IPS DF 6.9 (cell line): ENCODE data around the gene BCAS3.

Experiments
- DNase-seq: peaks from one replicate; pipeline ENCODE4 v3.0.0-alpha.2; 2013; ENCODE audit warnings: low read depth, low spot score
- H3K27ac ChIP-seq: one replicate; pipeline ENCODE4 v1.5.1; 2013; ENCODE audit warnings: low read length, control low read depth
- H3K27me3 ChIP-seq: 2 replicates; pipeline ENCODE4 v1.6.1; 2013; ENCODE audit warnings: mild to moderate bottlenecking, low read length; ENCODE audit not compliant: control insufficient read depth, insufficient read depth
- H3K36me3 ChIP-seq: 2 replicates; pipeline ENCODE4 v1.6.1; 2013; ENCODE audit warnings: low read length; ENCODE audit not compliant: control insufficient read depth, insufficient read depth
- H3K4me1 ChIP-seq: 2 replicates; pipeline ENCODE4 v1.6.1; 2013; ENCODE audit warnings: low read length; ENCODE audit not compliant: control insufficient read depth, insufficient read depth
- H3K4me3 ChIP-seq: 2 replicates; pipeline ENCODE4 v1.5.1; 2013; ENCODE audit warnings: mild to moderate bottlenecking, low read length
- H3K9me3 ChIP-seq: 2 replicates; pipeline ENCODE4 v1.6.1; 2013; ENCODE audit warnings: low read length, inconsistent platforms; ENCODE audit not compliant: control insufficient read depth, insufficient read depth
- WGBS: extraction: QIAGEN DNeasy Blood & Tissue Kit; methylation state at CpG from one replicate; pipeline ENCODE4 v1.1.7; 2013; ENCODE audit warnings: mixed read lengths, missing lambda C conversion rate; ENCODE audit not compliant: insufficient read length, insufficient coverage; 5-methylcytosine and 5-hydroxymethylcytosine counted together

The BCAS3 gene

DNA sequence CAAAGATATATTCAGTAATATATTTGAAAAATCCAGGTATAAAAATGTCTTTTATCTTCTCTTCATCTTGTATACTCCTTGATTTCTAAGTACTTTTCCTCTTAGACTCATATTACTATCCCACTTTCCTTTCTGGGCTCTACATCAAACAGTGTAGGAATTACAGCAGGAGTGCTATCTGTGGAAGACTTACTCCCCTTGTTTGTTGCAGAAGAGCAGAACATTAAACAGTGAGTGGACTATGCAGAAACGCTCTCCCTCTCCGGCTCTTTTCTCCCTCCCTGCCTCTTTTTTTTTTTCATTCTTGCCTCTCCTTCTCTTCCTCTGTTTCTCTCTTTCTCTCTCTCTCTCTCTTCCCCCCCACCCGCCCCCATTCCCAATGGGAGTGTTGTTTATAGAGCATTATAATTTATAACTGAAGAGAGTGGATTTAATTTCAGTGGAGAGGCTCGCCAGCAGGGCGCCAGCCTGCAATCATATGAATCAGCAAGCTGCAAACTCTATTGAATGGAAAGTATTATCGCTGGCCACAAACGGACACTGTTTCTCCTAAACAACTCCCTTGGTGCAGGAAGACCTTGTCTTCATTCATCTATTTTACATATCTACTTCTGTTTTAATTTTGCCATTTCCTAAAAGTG is 479.7 kb downstream of the BCAS3 start:
- Histone ChIP-seq H3K27ac (no peak overlapping the region), H3K4me3 (no peak overlapping the region)
- DNase-seq: no peak

DNA sequence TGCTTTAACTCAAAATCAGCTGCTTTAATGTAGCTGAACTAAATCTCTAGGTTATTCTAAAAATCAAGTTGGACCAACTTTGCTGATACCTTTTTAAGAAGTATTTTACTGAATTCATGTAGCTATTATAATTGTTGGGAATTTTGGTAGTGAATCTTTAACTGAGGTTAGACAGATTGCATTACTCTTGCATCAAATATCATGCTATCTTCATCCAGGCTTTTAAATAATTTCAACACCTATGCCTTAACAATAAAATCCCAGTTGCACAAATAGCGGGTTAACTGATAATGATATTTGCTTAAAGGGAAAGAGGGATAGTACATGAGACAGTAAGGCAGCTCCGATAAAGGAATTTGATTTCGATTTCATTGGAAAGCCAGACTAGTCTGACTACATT is 480.7 kb downstream of the BCAS3 start:
- no CpG with 5 or more reads among the region's 3 CpGs for WGBS
- Histone ChIP-seq H3K36me3 (no peaks in the 10 kb centered on the region), H3K9me3 (no peaks in the 10 kb centered on the region), H3K27ac (no peak overlapping the region), H3K4me1 (peaks cover 1% of the 10 kb centered on the region; the same call in 1 of the 2 replicates), H3K27me3 (no peaks in the 10 kb centered on the region), H3K4me3 (no peak overlapping the region)
- DNase-seq: no peak

More for the DNA sequence above, 479.7 kb downstream of the BCAS3 start:
- peaks cover 1% of the 10 kb centered on the region; the same call in 1 of the 2 replicates for H3K4me1 ChIP-seq
- no CpG with 5 or more reads among the region's 7 CpGs for WGBS
- no peaks in the 10 kb centered on the region for H3K36me3 ChIP-seq
- H3K27me3 ChIP-seq: no peaks in the 10 kb centered on the region
- no peaks in the 10 kb centered on the region for H3K9me3 ChIP-seq

DNA sequence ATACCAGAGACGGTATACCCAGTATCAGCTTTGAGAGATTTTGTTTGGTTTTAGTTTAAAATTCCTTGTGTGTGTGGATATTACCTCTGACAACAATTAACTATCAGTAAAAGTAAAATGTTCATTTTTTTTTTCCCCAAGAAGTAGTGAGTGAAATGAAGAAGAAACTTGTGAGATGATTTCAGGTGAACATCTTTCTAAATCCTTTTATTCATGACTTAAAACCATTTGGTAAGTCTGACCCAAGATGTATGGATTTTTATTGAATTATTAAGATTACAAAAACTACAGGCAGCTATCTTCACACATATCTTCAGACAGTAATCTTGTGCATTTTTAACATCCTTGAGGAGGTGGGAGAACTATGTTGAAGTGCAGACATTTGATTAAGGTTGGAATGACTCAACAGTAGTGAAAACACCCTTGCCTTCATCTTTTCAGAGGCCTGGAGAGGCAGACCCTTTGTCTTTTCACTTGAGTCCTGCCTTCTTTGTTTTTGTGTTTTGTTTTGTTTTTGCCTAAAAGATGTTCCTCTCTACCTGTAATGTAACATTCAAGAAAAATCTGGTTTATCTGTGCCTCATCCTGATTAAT is 481.7 kb downstream of the BCAS3 start:
- Histone ChIP-seq H3K9me3 (no peaks in the 10 kb centered on the region; the same call in 1 of the 2 replicates), H3K27me3 (no peaks in the 10 kb centered on the region), H3K27ac (no peak overlapping the region), H3K4me3 (no peak overlapping the region), H3K36me3 (no peaks in the 10 kb centered on the region), H3K4me1 (peaks cover 1% of the 10 kb centered on the region; the same call in 1 of the 2 replicates)
- WGBS: no CpG with 5 or more reads among the region's 1 CpG
- DNase-seq: no peak

DNA sequence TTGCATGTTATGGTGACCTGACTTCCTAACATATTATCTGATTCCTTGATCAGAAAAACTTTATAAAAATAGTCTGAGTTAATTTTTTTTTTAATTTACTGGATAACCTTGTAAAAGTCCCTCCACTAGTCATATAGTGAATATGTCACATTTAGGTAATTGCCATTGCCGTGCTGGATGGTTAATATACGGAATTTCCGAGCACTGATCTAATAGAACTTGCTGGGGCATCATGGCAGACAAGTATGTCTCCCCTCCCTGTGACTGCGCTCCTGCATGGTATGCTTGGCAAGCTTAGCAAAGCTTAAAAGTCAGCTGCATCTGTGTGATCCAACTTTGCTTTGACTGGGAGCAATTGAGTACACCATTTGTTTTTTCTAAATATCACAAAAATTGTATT is 482.6 kb downstream of the BCAS3 start:
- H3K36me3 ChIP-seq: no peaks in the 10 kb centered on the region
- H3K4me3 ChIP-seq: no peak overlapping the region
- no CpG with 5 or more reads among the region's 4 CpGs for WGBS
- no peaks in the 10 kb centered on the region; the same call in 1 of the 2 replicates for H3K9me3 ChIP-seq
- peaks cover 1% of the 10 kb centered on the region; the same call in 1 of the 2 replicates for H3K4me1 ChIP-seq
- no peak for DNase-seq
- H3K27ac ChIP-seq: no peak overlapping the region
- H3K27me3 ChIP-seq: no peaks in the 10 kb centered on the region

DNA sequence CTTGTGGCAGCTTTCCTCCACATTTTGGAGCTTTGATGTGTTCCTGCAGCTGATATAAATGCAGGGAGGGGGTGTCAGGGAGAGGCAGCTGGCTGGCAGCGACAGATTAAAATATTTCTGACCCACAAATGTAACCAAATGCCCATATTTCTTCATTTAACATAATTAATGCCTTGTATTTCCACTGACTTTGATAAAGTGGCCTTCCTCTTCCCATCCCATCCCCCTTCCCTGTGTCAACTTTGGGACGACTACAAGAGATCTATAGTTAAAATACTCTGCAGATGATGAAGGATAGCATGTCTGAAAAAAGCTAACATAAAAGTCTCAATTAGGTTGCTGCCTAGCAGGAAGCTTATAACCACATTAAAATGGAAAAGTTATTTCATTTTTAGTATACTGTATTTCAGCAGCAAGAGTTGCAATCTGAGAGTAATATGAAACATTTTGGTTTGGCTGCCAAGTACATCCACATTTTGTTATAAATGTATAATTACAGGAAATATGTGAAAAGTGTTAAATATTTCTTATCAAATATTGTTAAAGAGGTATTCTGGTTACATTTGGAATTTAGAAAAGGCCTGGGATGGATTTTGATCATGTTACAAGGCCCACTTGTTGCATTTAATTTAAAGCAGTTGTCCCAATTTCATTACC is 483.3 kb downstream of the BCAS3 start:
- H3K9me3 ChIP-seq: no peaks in the 10 kb centered on the region; the same call in 1 of the 2 replicates
- peaks cover 1% of the 10 kb centered on the region; the same call in 1 of the 2 replicates for H3K4me1 ChIP-seq
- H3K36me3 ChIP-seq: no peaks in the 10 kb centered on the region
- H3K4me3 ChIP-seq: no peak overlapping the region
- no CpG with 5 or more reads among the region's 2 CpGs for WGBS
- no peak overlapping the region for H3K27ac ChIP-seq
- DNase-seq: no peak
- no peaks in the 10 kb centered on the region for H3K27me3 ChIP-seq

DNA sequence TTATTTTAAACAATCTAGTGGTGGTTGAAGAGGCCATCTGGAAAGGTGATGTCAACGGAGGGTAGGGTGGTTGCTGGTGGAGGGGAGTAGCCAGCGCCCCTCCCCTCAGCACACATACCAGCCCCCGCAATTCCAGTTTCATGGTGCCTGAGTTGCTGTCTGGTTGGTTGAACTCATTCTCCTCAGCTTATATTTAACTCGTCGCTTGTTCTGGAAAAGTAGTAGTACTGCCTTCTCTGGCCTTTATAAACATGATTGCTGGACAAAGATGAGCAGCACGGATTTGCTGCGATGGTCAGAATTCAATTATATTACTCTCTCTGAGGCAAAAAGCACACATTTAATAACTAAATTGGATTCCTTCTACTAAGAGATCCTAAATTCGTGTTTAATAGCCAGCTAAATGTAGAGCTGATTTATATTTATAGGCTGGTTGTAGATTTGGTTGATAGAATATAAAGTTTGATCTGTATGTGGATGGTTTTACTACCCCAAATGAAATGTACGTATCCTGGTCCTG is 484.0 kb downstream of the BCAS3 start:
- Histone ChIP-seq H3K4me3 (no peak overlapping the region), H3K27ac (no peak overlapping the region), H3K9me3 (no peaks in the 10 kb centered on the region; the same call in 1 of the 2 replicates), H3K36me3 (no peaks in the 10 kb centered on the region), H3K4me1 (peaks cover 1% of the 10 kb centered on the region; the same call in 1 of the 2 replicates), H3K27me3 (no peaks in the 10 kb centered on the region)
- no peak for DNase-seq
- no CpG with 5 or more reads among the region's 9 CpGs for WGBS

DNA sequence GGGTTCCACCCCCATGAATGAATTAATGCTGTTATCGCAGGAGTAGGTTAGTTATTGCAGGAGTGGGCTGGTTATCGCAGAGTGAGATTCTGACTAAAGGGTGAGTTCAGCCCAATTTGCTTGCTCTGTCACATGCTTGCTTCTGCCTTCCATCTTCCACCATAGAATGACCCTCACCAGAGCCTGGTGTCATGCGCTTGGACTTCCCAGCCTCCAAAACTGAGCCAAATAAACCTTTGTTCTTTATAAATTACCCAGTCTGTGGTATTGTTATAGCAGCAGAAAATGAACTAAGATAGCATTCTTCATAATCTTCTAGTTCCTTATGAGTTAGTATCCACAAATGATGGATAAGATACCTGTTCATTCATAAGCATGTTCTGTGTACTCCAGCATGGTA is 486.9 kb downstream of the BCAS3 start:
- Histone ChIP-seq H3K36me3 (no peaks in the 10 kb centered on the region), H3K27me3 (no peaks in the 10 kb centered on the region), H3K27ac (no peak overlapping the region), H3K9me3 (no peaks in the 10 kb centered on the region; the same call in 1 of the 2 replicates), H3K4me3 (no peak overlapping the region), H3K4me1 (peaks cover 1% of the 10 kb centered on the region; the same call in 1 of the 2 replicates)
- no peak for DNase-seq
- no CpG with 5 or more reads among the region's 3 CpGs for WGBS

DNA sequence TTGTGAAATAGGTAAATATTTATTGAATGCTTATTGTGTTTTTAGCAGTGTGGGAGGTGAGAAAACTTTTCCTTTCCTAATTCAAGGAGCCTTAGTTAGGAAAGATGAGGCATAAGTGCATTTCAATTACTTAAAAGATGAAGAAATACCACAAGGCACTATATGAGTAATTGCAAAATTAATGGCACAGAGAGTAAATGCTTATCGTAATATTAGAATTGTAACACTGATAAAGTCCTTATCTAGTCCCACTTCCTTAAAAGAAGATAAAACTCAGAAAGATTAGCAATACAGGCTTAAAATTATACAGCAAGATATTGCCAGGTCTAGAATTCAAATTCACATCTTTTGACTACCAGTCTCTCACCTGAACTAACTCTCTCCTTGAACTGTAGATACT is 489.4 kb downstream of the BCAS3 start:
- no peaks in the 10 kb centered on the region for H3K36me3 ChIP-seq
- H3K27me3 ChIP-seq: no peaks in the 10 kb centered on the region
- WGBS: no CpG with 5 or more reads among the region's 1 CpG
- H3K9me3 ChIP-seq: no peaks in the 10 kb centered on the region; the same call in 1 of the 2 replicates
- no peak overlapping the region for H3K27ac ChIP-seq
- no peaks in the 10 kb centered on the region for H3K4me1 ChIP-seq
- no peak for DNase-seq
- no peak overlapping the region for H3K4me3 ChIP-seq

DNA sequence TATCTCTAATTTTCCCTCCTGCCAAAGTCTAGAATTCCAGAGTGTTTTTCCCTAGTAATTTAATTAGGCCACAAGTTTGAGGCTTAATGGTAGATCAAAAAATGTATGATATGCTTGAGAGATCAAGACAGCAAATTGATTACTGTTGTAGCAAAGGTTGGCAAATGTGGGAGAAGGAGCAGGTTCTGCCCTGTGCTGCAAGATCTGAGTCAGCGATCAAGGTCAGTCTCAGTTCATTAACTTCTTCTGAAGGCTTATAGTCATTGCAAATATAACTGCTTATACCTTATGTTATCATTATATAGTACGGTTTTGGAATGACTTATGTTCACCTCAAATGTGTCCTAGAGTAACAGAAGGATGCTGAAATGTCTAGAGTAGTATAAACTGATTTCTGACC is 490.9 kb downstream of the BCAS3 start:
- Histone ChIP-seq H3K27ac (no peak overlapping the region), H3K27me3 (no peaks in the 10 kb centered on the region), H3K36me3 (no peaks in the 10 kb centered on the region), H3K4me1 (no peaks in the 10 kb centered on the region), H3K9me3 (no peaks in the 10 kb centered on the region; the same call in 1 of the 2 replicates), H3K4me3 (no peak overlapping the region)
- no CpG with 5 or more reads among the region's 2 CpGs for WGBS
- DNase-seq: no peak

DNA sequence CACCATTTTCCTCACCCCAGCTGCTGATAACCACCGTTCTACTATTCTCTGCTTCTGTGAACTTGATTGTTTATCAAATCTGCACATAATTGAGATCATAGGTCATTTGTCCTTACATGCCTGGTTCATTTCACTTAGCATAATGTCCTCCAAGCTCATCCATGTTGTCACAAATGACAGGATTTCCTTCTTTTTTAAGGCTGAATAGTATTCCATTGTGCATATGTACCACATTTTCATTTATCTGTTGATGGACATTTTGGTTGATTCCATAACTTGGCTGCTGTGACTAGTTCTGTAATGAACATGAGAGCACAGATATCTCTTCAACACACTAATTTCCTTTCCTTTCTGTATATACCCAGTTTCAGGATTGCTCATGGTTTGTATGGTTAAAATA is 496.7 kb downstream of the BCAS3 start:
- Histone ChIP-seq H3K27me3 (no peaks in the 10 kb centered on the region), H3K27ac (no peak overlapping the region), H3K9me3 (no peaks in the 10 kb centered on the region), H3K4me3 (no peak overlapping the region), H3K4me1 (no peaks in the 10 kb centered on the region), H3K36me3 (no peaks in the 10 kb centered on the region)
- no peak for DNase-seq
- WGBS: no CpG with 5 or more reads among the region's 1 CpG
